A673 (cell line): ENCODE data around the gene APOA4. TPM values are rescaled to one million over a fixed set of nuclear protein-coding genes. Genes with fewer than 3 reads are reported as not detected.

Experiments used
- BruUV-seq: library from RNA; stranded (reverse); fragments of 400-500 nt; replicated peaks from 2 replicates; lab custom pipeline; 2021; lab: Mats Ljungman, UMichigan
- CTCF ChIA-PET: fragments of 300-600 bp; sonication (Branson Sonifier 250); formaldehyde crosslinking; loops from one replicate; lab custom pipeline; 2022; ENCODE audit warnings: antibody characterized with exemption; lab: Charles Lee
- POLR2A ChIA-PET: fragments of 300-600 bp; sonication (Branson Sonifier 250); formaldehyde crosslinking; loops from one replicate; lab custom pipeline; 2022; ENCODE audit warnings: antibody characterized with exemption; ENCODE audit not compliant: low non-redundant PET; lab: Charles Lee
- DNase-seq: peaks from one replicate; pipeline ENCODE4 v3.0.0-alpha.2; 2015; ENCODE audit warnings: low spot score
- H3K27ac ChIP-seq: fragments of 200-600 bp; sonication (generic); 2 replicates; pipeline ENCODE4 v1.5.1; 2016; ENCODE audit warnings: mixed run types, low read depth, mild to moderate bottlenecking, mixed read lengths, antibody characterized with exemption, low read length; ENCODE audit not compliant: poor library complexity, severe bottlenecking
- H3K27me3 ChIP-seq: fragments of 200-600 bp; sonication (generic); replicated peaks from 2 replicates; pipeline ENCODE4 v1.6.1; 2017; ENCODE audit warnings: mixed run types, low read depth, mild to moderate bottlenecking, mixed read lengths, antibody characterized with exemption, low read length; ENCODE audit not compliant: insufficient read depth, poor library complexity
- H3K36me3 ChIP-seq: fragments of 200-600 bp; sonication (generic); 2 replicates; pipeline ENCODE4 v1.6.1; 2016; ENCODE audit warnings: mixed run types, mild to moderate bottlenecking, mixed read lengths, antibody characterized with exemption, low read length; ENCODE audit not compliant: insufficient read depth, poor library complexity, severe bottlenecking
- H3K4me1 ChIP-seq: fragments of 200-600 bp; sonication (generic); 2 replicates; pipeline ENCODE4 v1.6.1; 2017; ENCODE audit warnings: mixed run types, mild to moderate bottlenecking, mixed read lengths, antibody characterized with exemption, low read length; ENCODE audit not compliant: insufficient read depth, poor library complexity, severe bottlenecking
- H3K4me3 ChIP-seq: fragments of 200-600 bp; sonication (generic); 2 replicates; pipeline ENCODE4 v1.5.1; 2016; ENCODE audit warnings: low read depth, mixed run types, mild to moderate bottlenecking, mixed read lengths, low read length; ENCODE audit not compliant: poor library complexity, severe bottlenecking
- H3K9me3 ChIP-seq: fragments of 200-600 bp; sonication (generic); 2 replicates; pipeline ENCODE4 v1.6.1; 2016; ENCODE audit warnings: mixed run types, low read depth, mild to moderate bottlenecking, mixed read lengths, antibody characterized with exemption, low read length; ENCODE audit not compliant: poor library complexity, severe bottlenecking
- CTCF ChIP-seq: fragments of 300-800, 200-600 bp; sonication (generic); conservative IDR thresholded peaks from 2 replicates; pipeline ENCODE4 v1.5.1; 2017; ENCODE audit warnings: low read depth, mild to moderate bottlenecking, antibody characterized with exemption, low read length, moderate library complexity, mixed read lengths
- EZH2 ChIP-seq: fragments of 200-600 bp; sonication (generic); IDR thresholded peaks from 2 replicates; pipeline ENCODE4 v1.6.1; 2017; ENCODE audit warnings: borderline replicate concordance, low read depth, mild to moderate bottlenecking, mixed read lengths, antibody characterized with exemption, low read length; ENCODE audit not compliant: poor library complexity, severe bottlenecking
- intact Hi-C: fragments of 100-400 bp; cut with micrococcal nuclease; formaldehyde crosslinking; loops from one replicate; pipeline ENCODE4 v1.10.0; 2022; ENCODE audit not compliant: unreplicated experiment
- total RNA-seq: library from RNA; stranded (reverse); gene quantifications from 2 replicates; pipeline ENCODE4 v1.2.3, GENCODE V29; 2021

The APOA4 gene
- total RNA-seq, 1 experiment from 2014 or later, result not detected

GRCh38 chr11:116828632-116829524 is 5.8 kb upstream of the APOA4 start:
- Histone ChIP-seq H3K27ac (no peak overlapping the region), H3K36me3 (no peaks in the 10 kb centered on the region), H3K9me3 (no peaks in the 10 kb centered on the region), H3K4me3 (no peak overlapping the region), H3K27me3 (no peaks in the 10 kb centered on the region), H3K4me1 (peaks cover 6% of the 10 kb centered on the region)
- POLR2A ChIA-PET, result no interaction called here
- intact Hi-C loops, result no loop called here
- DNase-seq, result no peak
- no peak for TF ChIP-seq EZH2
- TF ChIP-seq CTCF, result no peak
- CTCF ChIA-PET, result no interaction called here
- no TSS peak for BruUV-seq

- POLR2A ChIA-PET, result interaction anchor here (0.6 kb wide), 1 partner anchor 338 kb away, joined by 3 read pairs; no protein-coding TSS in a partner anchor
Measured at GRCh38 chr11:116827461-116827860, 4.4 kb upstream of the APOA4 start.

GRCh38 chr11:116826751-116827431 is 3.8 kb upstream of the APOA4 start:
- CTCF ChIA-PET, result no interaction called here
- Histone ChIP-seq H3K27ac (no peak overlapping the region), H3K4me1 (peaks cover 6% of the 10 kb centered on the region), H3K27me3 (no peaks in the 10 kb centered on the region), H3K9me3 (no peaks in the 10 kb centered on the region), H3K4me3 (no peak overlapping the region), H3K36me3 (no peaks in the 10 kb centered on the region)
- no peak for DNase-seq
- TF ChIP-seq EZH2, result no peak
- no peak for TF ChIP-seq CTCF
- BruUV-seq, result no TSS peak
- intact Hi-C loops, result no loop called here
- POLR2A ChIA-PET, result no interaction called here

More at GRCh38 chr11:116827461-116827860, 4.4 kb upstream of the APOA4 start:
- H3K27me3 ChIP-seq, result no peaks in the 10 kb centered on the region
- no peaks in the 10 kb centered on the region for H3K9me3 ChIP-seq
- H3K27ac ChIP-seq, result no peak overlapping the region
- TF ChIP-seq CTCF (no peak), EZH2 (no peak)
- H3K4me3 ChIP-seq, result no peak overlapping the region
- CTCF ChIA-PET, result no interaction called here
- no peak for DNase-seq
- no peaks in the 10 kb centered on the region for H3K36me3 ChIP-seq
- BruUV-seq, result no TSS peak
- intact Hi-C loops, result no loop called here
- peaks cover 6% of the 10 kb centered on the region for H3K4me1 ChIP-seq
